Osteoblast (primary cell): ENCODE measurements around the gene TP53INP2. TPM values are rescaled to one million over a fixed set of nuclear protein-coding genes. Genes with fewer than 3 reads are reported as not detected.
"Not testable (repeated sequence)": the region's sequence is repeated elsewhere in the genome, so short reads cannot be mapped to it uniquely, and the experiment has no call there.

Experiments
- DNase-seq: peaks from one replicate; pipeline ENCODE4 v3.0.0; 2011; ENCODE audit warnings: low spot score, mixed read lengths; ENCODE audit not compliant: insufficient read length; ENCODE audit errors: missing footprints
- H2AFZ ChIP-seq: 2 replicates; pipeline ENCODE4 v1.6.0; 2011; ENCODE audit warnings: mild to moderate bottlenecking, low read length
- H3K27ac ChIP-seq: 2 replicates; pipeline ENCODE4 v1.5.1; 2011; ENCODE audit warnings: mild to moderate bottlenecking, low read depth, low read length, moderate library complexity
- H3K27me3 ChIP-seq: 2 replicates; pipeline ENCODE4 v1.6.0; 2012; ENCODE audit warnings: mild to moderate bottlenecking, control low read depth, inconsistent platforms, low read length, moderate library complexity; ENCODE audit not compliant: insufficient read depth
- H3K36me3 ChIP-seq: 2 replicates; pipeline ENCODE4 v1.5.1; 2011; ENCODE audit warnings: mild to moderate bottlenecking, low read length, control low read depth, moderate library complexity; ENCODE audit not compliant: insufficient read depth
- H3K4me1 ChIP-seq: 2 replicates; pipeline ENCODE4 v1.5.1; 2011; ENCODE audit warnings: mild to moderate bottlenecking, low read length, control low read depth, moderate library complexity; ENCODE audit not compliant: insufficient read depth
- H3K4me2 ChIP-seq: 2 replicates; pipeline ENCODE4 v1.6.0; 2011; ENCODE audit warnings: mild to moderate bottlenecking, low read length; ENCODE audit not compliant: insufficient read depth
- H3K4me3 ChIP-seq: fragments of 200-600 bp; sonication (generic); 3 replicates; pipeline ENCODE4 v1.5.1; 2012; ENCODE audit warnings: mild to moderate bottlenecking, low read length, inconsistent platforms; ENCODE audit not compliant: insufficient read depth
- H3K79me2 ChIP-seq: 2 replicates; pipeline ENCODE4 v1.6.0; 2012; ENCODE audit warnings: mild to moderate bottlenecking, low read length, control low read depth, inconsistent platforms; ENCODE audit not compliant: insufficient read depth
- H3K9me3 ChIP-seq: 2 replicates; pipeline ENCODE4 v1.5.1; 2011; ENCODE audit warnings: low read depth, low read length, control low read depth
- H4K20me1 ChIP-seq: 2 replicates; pipeline ENCODE4 v1.6.0; 2012; ENCODE audit warnings: mild to moderate bottlenecking, low read length, control low read depth; ENCODE audit not compliant: insufficient read depth
- CTCF ChIP-seq: IDR thresholded peaks from 2 replicates; pipeline ENCODE4 v1.5.1; 2011; ENCODE audit warnings: mild to moderate bottlenecking, low read depth, low read length, moderate library complexity; ENCODE audit errors: extremely low read depth
- total RNA-seq: library from RNA; depleted of rRNA; stranded (reverse); fragments of >200 nt; gene quantifications from 2 replicates; pipeline ENCODE4 v1.2.3, GENCODE V29; 2012

The TP53INP2 gene
- total RNA-seq, 1 donor: 8.0 TPM

- peaks cover 37% of the 10 kb centered on the region for H3K4me1 ChIP-seq
- peak overlapping the region; percentile 40 for H3K4me2 ChIP-seq
- H3K36me3 ChIP-seq: peaks cover 19% of the 10 kb centered on the region
- peak; percentile 98 for DNase-seq
- H3K27me3 ChIP-seq: no peaks in the 10 kb centered on the region
- H3K27ac ChIP-seq: peak overlapping the region; percentile 77
- no peak overlapping the region for H3K4me3 ChIP-seq
- peaks cover 14% of the 10 kb centered on the region for H4K20me1 ChIP-seq
- no peaks in the 10 kb centered on the region for H3K79me2 ChIP-seq
- TF ChIP-seq CTCF: no peak
- H2AFZ ChIP-seq: no peak overlapping the region
- H3K9me3 ChIP-seq: no peaks in the 10 kb centered on the region
Observed at GRCh38 chr20:34713194-34713943, 9.2 kb downstream of the TP53INP2 start.

GRCh38 chr20:34713944-34714515 lies 9.9 kb downstream of the TP53INP2 start:
- peak overlapping the region; percentile 70 for H3K27ac ChIP-seq
- not testable (repeated sequence) for H3K79me2 ChIP-seq, H2AFZ ChIP-seq, H3K9me3 ChIP-seq, DNase-seq, H3K4me3 ChIP-seq, H3K27me3 ChIP-seq, H3K4me2 ChIP-seq
- H4K20me1 ChIP-seq: peaks cover 14% of the 10 kb centered on the region
- H3K36me3 ChIP-seq: peaks cover 19% of the 10 kb centered on the region
- peaks cover 37% of the 10 kb centered on the region for H3K4me1 ChIP-seq

- Histone ChIP-seq H2AFZ (no peak overlapping the region), H3K36me3 (peaks cover 24% of the 10 kb centered on the region), H3K4me1 (peaks cover 33% of the 10 kb centered on the region), H3K79me2 (no peaks in the 10 kb centered on the region), H3K4me3 (no peak overlapping the region), H3K4me2 (no peak overlapping the region), H3K27ac (peak overlapping the region; percentile 8), H3K27me3 (no peaks in the 10 kb centered on the region), H4K20me1 (peaks cover 12% of the 10 kb centered on the region), H3K9me3 (no peaks in the 10 kb centered on the region)
- TF ChIP-seq CTCF: no peak
- no peak for DNase-seq
Observed at GRCh38 chr20:34715384-34715783, 11.2 kb downstream of the TP53INP2 start.

- H2AFZ ChIP-seq: no peak overlapping the region
- no peak overlapping the region for H3K27ac ChIP-seq
- no peak for TF ChIP-seq CTCF
- H4K20me1 ChIP-seq: peaks cover 12% of the 10 kb centered on the region
- DNase-seq: no peak
- H3K4me2 ChIP-seq: no peak overlapping the region
- H3K4me1 ChIP-seq: peaks cover 30% of the 10 kb centered on the region
- peaks cover 21% of the 10 kb centered on the region for H3K36me3 ChIP-seq
- H3K9me3 ChIP-seq: no peaks in the 10 kb centered on the region
- H3K27me3 ChIP-seq: no peaks in the 10 kb centered on the region
- no peak overlapping the region for H3K4me3 ChIP-seq
- H3K79me2 ChIP-seq: no peaks in the 10 kb centered on the region
Observed at GRCh38 chr20:34716921-34717229, 12.7 kb downstream of the TP53INP2 start.
